HCT116 (cell line): Measurements from ENCODE around the gene RHCG.

Experiments used
- CEBPB ChIP-seq: IDR thresholded peaks from 2 replicates; pipeline ENCODE4 v1.6.1; 2012; ENCODE audit warnings: low read depth
- EZH2 ChIP-seq: fragments of 200-600 bp; sonication (generic); IDR thresholded peaks from 2 replicates; pipeline ENCODE4 v1.6.1; 2017; ENCODE audit warnings: antibody characterized with exemption, mixed run types
- FOSL1 ChIP-seq: IDR thresholded peaks from 2 replicates; pipeline ENCODE4 v1.6.1; 2012; ENCODE audit warnings: low read depth
- POLR2A ChIP-seq: IDR thresholded peaks from 2 replicates; pipeline ENCODE4 v1.7.0; 2011; ENCODE audit warnings: borderline replicate concordance; ENCODE audit not compliant: insufficient read depth, insufficient read length; ENCODE audit errors: extremely low read depth
- POLR2AphosphoS5 ChIP-seq: IDR thresholded peaks from 2 replicates; pipeline ENCODE4 v1.6.1; 2011; ENCODE audit warnings: mild to moderate bottlenecking, low read depth, low read length, moderate library complexity
- SP1 ChIP-seq: IDR thresholded peaks from 2 replicates; pipeline ENCODE4 v1.6.1; 2012; ENCODE audit warnings: low read depth
- SRF ChIP-seq: IDR thresholded peaks from 2 replicates; pipeline ENCODE4 v1.6.1; 2012; ENCODE audit warnings: low read depth
- ZNF274 ChIP-seq: fragments of 200-500 bp; sonication (Bioruptor generic); IDR thresholded peaks from 2 replicates; pipeline ENCODE4 v1.6.1; 2014; ENCODE audit warnings: mild to moderate bottlenecking, low read depth, low read length, inconsistent platforms
- TF ChIP-seq, protein P1 (sequence below): IDR thresholded peaks from 2 replicates; pipeline ENCODE4 v1.6.1; 2012; ENCODE audit warnings: low read depth
- TF ChIP-seq, protein P2 (sequence below), 3 experiments: fragments of 200-600 bp in 1 of 3; sonication (generic) in 1 of 3; IDR thresholded peaks in 2 of 3; conservative IDR thresholded peaks in 1 of 3; 2 replicates each; pipeline ENCODE4 v1.5.1; 2012 to 2017; ENCODE audit warnings: low read depth in 2 of 3, low read length in 2 of 3, antibody characterized with exemption in 1 of 3, borderline replicate concordance in 1 of 3, control low read depth in 1 of 3, mild to moderate bottlenecking in 1 of 3, mixed read lengths in 1 of 3, mixed run types in 1 of 3, moderate library complexity in 1 of 3; ENCODE audit not compliant: insufficient read depth in 1 of 3
- TF ChIP-seq, protein P3 (sequence below): IDR thresholded peaks from 2 replicates; pipeline ENCODE4 v1.6.1; 2012
- TF ChIP-seq, protein P4 (sequence below): IDR thresholded peaks from 2 replicates; pipeline ENCODE4 v1.6.1; 2011; ENCODE audit warnings: mild to moderate bottlenecking, low read length, moderate library complexity; ENCODE audit not compliant: insufficient replicate concordance; ENCODE audit errors: extremely low read depth
- TF ChIP-seq, protein P5 (sequence below): IDR thresholded peaks from 2 replicates; pipeline ENCODE4 v1.6.1; 2012

DNA sequence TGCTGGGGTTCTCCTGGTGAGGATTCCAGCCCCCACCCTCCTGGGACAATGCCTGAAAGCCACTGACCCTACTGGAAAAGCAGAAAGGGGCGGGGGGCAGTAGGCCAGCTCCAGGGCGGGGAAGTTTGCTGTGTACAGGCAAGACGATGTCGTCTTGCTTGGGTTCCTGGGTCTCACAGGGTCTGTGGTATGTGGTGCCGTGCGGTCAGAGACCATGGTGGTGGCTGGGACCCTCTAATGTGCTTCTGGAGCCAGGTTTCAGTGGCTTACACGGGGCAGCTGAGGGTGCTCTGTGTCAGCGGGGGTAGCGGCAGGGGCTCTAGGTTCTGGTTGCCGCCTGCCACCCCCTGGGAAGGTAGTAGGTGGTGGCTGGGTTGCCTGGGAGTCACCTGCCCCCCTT is 54.2 kb downstream of the RHCG start:
- TF ChIP-seq ZNF274 (no peak), POLR2A (no peak), SRF (no peak), CEBPB (no peak), POLR2AphosphoS5 (no peak), EZH2 (no peak), FOSL1 (no peak), SP1 (no peak)
- TF ChIP-seq, protein P1, sequence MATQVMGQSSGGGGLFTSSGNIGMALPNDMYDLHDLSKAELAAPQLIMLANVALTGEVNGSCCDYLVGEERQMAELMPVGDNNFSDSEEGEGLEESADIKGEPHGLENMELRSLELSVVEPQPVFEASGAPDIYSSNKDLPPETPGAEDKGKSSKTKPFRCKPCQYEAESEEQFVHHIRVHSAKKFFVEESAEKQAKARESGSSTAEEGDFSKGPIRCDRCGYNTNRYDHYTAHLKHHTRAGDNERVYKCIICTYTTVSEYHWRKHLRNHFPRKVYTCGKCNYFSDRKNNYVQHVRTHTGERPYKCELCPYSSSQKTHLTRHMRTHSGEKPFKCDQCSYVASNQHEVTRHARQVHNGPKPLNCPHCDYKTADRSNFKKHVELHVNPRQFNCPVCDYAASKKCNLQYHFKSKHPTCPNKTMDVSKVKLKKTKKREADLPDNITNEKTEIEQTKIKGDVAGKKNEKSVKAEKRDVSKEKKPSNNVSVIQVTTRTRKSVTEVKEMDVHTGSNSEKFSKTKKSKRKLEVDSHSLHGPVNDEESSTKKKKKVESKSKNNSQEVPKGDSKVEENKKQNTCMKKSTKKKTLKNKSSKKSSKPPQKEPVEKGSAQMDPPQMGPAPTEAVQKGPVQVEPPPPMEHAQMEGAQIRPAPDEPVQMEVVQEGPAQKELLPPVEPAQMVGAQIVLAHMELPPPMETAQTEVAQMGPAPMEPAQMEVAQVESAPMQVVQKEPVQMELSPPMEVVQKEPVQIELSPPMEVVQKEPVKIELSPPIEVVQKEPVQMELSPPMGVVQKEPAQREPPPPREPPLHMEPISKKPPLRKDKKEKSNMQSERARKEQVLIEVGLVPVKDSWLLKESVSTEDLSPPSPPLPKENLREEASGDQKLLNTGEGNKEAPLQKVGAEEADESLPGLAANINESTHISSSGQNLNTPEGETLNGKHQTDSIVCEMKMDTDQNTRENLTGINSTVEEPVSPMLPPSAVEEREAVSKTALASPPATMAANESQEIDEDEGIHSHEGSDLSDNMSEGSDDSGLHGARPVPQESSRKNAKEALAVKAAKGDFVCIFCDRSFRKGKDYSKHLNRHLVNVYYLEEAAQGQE: no peak
- TF ChIP-seq, protein P2, sequence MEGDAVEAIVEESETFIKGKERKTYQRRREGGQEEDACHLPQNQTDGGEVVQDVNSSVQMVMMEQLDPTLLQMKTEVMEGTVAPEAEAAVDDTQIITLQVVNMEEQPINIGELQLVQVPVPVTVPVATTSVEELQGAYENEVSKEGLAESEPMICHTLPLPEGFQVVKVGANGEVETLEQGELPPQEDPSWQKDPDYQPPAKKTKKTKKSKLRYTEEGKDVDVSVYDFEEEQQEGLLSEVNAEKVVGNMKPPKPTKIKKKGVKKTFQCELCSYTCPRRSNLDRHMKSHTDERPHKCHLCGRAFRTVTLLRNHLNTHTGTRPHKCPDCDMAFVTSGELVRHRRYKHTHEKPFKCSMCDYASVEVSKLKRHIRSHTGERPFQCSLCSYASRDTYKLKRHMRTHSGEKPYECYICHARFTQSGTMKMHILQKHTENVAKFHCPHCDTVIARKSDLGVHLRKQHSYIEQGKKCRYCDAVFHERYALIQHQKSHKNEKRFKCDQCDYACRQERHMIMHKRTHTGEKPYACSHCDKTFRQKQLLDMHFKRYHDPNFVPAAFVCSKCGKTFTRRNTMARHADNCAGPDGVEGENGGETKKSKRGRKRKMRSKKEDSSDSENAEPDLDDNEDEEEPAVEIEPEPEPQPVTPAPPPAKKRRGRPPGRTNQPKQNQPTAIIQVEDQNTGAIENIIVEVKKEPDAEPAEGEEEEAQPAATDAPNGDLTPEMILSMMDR (IDR thresholded peaks at IDR 0.05 in 2 of 3, conservative IDR thresholded peaks at IDR 0.05 in 1 of 3; ENCODE audit: borderline replicate concordance in 1 of 3, insufficient read depth in 1 of 3, low read depth in 2 of 3, low read length in 2 of 3): no peak
- TF ChIP-seq, protein P3, sequence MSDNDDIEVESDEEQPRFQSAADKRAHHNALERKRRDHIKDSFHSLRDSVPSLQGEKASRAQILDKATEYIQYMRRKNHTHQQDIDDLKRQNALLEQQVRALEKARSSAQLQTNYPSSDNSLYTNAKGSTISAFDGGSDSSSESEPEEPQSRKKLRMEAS: no peak
- TF ChIP-seq, protein P4, sequence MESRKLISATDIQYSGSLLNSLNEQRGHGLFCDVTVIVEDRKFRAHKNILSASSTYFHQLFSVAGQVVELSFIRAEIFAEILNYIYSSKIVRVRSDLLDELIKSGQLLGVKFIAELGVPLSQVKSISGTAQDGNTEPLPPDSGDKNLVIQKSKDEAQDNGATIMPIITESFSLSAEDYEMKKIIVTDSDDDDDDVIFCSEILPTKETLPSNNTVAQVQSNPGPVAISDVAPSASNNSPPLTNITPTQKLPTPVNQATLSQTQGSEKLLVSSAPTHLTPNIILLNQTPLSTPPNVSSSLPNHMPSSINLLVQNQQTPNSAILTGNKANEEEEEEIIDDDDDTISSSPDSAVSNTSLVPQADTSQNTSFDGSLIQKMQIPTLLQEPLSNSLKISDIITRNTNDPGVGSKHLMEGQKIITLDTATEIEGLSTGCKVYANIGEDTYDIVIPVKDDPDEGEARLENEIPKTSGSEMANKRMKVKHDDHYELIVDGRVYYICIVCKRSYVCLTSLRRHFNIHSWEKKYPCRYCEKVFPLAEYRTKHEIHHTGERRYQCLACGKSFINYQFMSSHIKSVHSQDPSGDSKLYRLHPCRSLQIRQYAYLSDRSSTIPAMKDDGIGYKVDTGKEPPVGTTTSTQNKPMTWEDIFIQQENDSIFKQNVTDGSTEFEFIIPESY: no peak
- TF ChIP-seq, protein P5, sequence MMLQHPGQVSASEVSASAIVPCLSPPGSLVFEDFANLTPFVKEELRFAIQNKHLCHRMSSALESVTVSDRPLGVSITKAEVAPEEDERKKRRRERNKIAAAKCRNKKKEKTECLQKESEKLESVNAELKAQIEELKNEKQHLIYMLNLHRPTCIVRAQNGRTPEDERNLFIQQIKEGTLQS: no peak
